OCI-LY3 (cell line): ENCODE results near the gene CRYL1.

Experiments used
- EZH2phosphoT487 ChIP-seq: fragments of 200-600 bp; shearing (Covaris generic); IDR thresholded peaks from 2 replicates; pipeline ENCODE4 v1.6.1; 2018; ENCODE audit warnings: antibody characterized with exemption, mixed run types, low read depth
- TF ChIP-seq, protein P1 (sequence below): fragments of 200-600, 300-600 bp; sonication (generic); IDR thresholded peaks from 2 replicates; pipeline ENCODE4 v1.5.1; 2014; ENCODE audit warnings: antibody characterized with exemption, low read length, low read depth

GRCh38 chr13:20553311-20553710 lies 27.7 kb upstream of the CRYL1 start:
- TF ChIP-seq, protein P1, sequence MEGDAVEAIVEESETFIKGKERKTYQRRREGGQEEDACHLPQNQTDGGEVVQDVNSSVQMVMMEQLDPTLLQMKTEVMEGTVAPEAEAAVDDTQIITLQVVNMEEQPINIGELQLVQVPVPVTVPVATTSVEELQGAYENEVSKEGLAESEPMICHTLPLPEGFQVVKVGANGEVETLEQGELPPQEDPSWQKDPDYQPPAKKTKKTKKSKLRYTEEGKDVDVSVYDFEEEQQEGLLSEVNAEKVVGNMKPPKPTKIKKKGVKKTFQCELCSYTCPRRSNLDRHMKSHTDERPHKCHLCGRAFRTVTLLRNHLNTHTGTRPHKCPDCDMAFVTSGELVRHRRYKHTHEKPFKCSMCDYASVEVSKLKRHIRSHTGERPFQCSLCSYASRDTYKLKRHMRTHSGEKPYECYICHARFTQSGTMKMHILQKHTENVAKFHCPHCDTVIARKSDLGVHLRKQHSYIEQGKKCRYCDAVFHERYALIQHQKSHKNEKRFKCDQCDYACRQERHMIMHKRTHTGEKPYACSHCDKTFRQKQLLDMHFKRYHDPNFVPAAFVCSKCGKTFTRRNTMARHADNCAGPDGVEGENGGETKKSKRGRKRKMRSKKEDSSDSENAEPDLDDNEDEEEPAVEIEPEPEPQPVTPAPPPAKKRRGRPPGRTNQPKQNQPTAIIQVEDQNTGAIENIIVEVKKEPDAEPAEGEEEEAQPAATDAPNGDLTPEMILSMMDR: no peak
- no peak for TF ChIP-seq EZH2phosphoT487
